ENCODE data around the gene APOC3. TPM values are rescaled to one million over a fixed set of nuclear protein-coding genes. Genes with fewer than 3 reads are reported as not detected.

The APOC3 gene
- total and polyA plus RNA-seq, 10 of the 15 experiments (the other 5 are each of a cell fraction or from before 2014, with no cell fraction given) = 1.9 TPM; not detected in 9

DNA sequence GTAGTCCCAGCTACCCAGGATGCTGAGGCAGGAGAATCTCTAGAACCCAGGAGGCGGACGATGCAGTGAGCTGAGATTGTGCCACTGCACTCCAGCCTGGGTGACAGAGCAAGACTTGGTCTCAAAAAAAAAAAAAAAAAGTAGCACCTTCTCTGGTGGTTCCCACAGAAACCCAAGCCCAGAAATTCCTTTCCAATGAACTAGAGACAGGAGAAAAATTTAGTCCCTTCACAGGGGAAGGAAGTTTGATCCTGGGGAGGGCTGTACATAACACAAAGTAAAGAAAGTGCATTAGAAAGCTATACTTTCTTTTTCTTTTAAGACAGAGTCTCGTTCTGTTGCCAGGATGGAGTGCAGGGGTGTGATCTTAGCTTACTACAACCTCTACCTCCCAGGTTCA, 33.2 kb downstream of the APOC3 start (continued):
- TF ChIP-seq ZSCAN29 (IDR thresholded peaks at IDR 0.05) = no peak
- TF ChIP-seq, protein P1, sequence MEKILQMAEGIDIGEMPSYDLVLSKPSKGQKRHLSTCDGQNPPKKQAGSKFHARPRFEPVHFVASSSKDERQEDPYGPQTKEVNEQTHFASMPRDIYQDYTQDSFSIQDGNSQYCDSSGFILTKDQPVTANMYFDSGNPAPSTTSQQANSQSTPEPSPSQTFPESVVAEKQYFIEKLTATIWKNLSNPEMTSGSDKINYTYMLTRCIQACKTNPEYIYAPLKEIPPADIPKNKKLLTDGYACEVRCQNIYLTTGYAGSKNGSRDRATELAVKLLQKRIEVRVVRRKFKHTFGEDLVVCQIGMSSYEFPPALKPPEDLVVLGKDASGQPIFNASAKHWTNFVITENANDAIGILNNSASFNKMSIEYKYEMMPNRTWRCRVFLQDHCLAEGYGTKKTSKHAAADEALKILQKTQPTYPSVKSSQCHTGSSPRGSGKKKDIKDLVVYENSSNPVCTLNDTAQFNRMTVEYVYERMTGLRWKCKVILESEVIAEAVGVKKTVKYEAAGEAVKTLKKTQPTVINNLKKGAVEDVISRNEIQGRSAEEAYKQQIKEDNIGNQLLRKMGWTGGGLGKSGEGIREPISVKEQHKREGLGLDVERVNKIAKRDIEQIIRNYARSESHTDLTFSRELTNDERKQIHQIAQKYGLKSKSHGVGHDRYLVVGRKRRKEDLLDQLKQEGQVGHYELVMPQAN (conservative IDR thresholded peaks at IDR 0.05) = no peak
- no peak for TF ChIP-seq EGR1 (IDR thresholded peaks at IDR 0.05; ENCODE audit: borderline replicate concordance in 1 of 2, low read depth in 2 of 2, low read length in 2 of 2)

DNA sequence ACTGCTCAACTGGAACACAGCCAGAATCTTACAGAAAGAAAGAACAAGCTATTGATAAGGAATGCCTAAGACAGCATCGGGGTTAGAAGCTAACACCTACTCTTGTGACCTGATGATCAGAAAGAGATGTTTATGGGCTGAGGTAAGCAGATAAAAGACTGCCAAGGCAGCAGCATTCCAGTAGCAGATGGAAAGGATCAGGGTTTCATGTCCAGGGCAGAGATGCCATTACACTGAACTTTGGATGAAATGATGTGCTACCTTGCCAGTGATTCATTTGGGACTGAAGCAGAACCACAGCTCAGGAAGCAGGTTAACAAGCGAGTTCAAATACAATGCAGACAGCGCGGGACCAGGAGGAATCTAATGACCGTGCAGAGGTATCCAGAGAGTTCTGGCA, 34.8 kb downstream of the APOC3 start:
- no TSS peak for BruUV-seq (replicated peaks)
- FAIRE-seq (no peak), ATAC-seq (no peak), DNase-seq (ENCODE audit: low read depth, low spot score) (no peak)
- H3K9ac ChIP-seq (ENCODE audit: control insufficient read depth, insufficient read depth, low read length) = no peak overlapping the region
- H3K4me1 ChIP-seq (ENCODE audit: control insufficient read depth, insufficient read depth, low read length) = no peaks in the 10 kb centered on the region
- H3K9me3 ChIP-seq (replicated peaks; ENCODE audit: control insufficient read depth, insufficient read depth, low read length) = no peaks in the 10 kb centered on the region
- H3K36me3 ChIP-seq (ENCODE audit: control insufficient read depth in 2 of 2, insufficient read depth in 2 of 2, low read length in 1 of 2) = peaks cover 3 to 16% of the 10 kb centered on the region in 2 experiments
- no peak overlapping the region for H2AFZ ChIP-seq (ENCODE audit: control insufficient read depth, low read depth, low read length)
- in situ Hi-C loops (cut with MboI) (no loop called here), intact Hi-C loops (cut with micrococcal nuclease; ENCODE audit: unreplicated experiment) (no loop called here)
- SMC1A ChIA-PET (ENCODE audit: uncharacterized antibody, unreplicated experiment) = interaction anchor here (0.8 to 1.3 kb wide), 2 partner anchors 10 to 11 kb away, joined by 3 read pairs; no protein-coding TSS in a partner anchor
- RAD21 ChIA-PET (ENCODE audit: unreplicated experiment) = interaction anchor here (2.2 kb wide), 1 partner anchor 11 kb away, joined by 4 read pairs; no protein-coding TSS in a partner anchor
- no peaks in the 10 kb centered on the region for H4K20me1 ChIP-seq (ENCODE audit: control insufficient read depth, insufficient read depth)
- no peak overlapping the region for H3K4me2 ChIP-seq (ENCODE audit: control insufficient read depth, insufficient read depth)
- POLR2A ChIA-PET = interaction anchor here (2.0 kb wide), 1 partner anchor 11 kb away, joined by 7 read pairs; no protein-coding TSS in a partner anchor
- CTCF ChIA-PET = interaction anchor here (1.0 kb wide), 1 partner anchor 46 kb away, joined by 3 read pairs; no protein-coding TSS in a partner anchor
- WGBS (ENCODE audit: insufficient coverage, insufficient replicate concordance, low lambda C conversion rate, missing lambda C conversion rate) = 97% methylated on average over 5 of the region's 5 CpGs
- H3K79me2 ChIP-seq (ENCODE audit: control insufficient read depth, insufficient read depth, low read length) = no peaks in the 10 kb centered on the region
- H3K27me3 ChIP-seq (replicated peaks in 1 of 2; ENCODE audit: control insufficient read depth in 2 of 2, insufficient read depth in 2 of 2, low read length in 1 of 2) = no peaks in the 10 kb centered on the region
- H3K4me3 ChIP-seq = no peak overlapping the region
- no peak overlapping the region for H3K27ac ChIP-seq (ENCODE audit: control insufficient read depth, insufficient read depth)
- TF ChIP-seq EP300 (IDR thresholded peaks at IDR 0.05; ENCODE audit: borderline replicate concordance in 1 of 2, control insufficient read depth in 1 of 2, low read depth in 2 of 2, low read length in 2 of 2) (no peak), POLR2AphosphoS5 (IDR thresholded peaks at IDR 0.05; ENCODE audit: low read length) (no peak), NR2C1 (IDR thresholded peaks at IDR 0.05) (no peak), NFYB (IDR thresholded peaks at IDR 0.05; ENCODE audit: insufficient read depth, low read depth, low read length) (no peak), RBBP5 (conservative IDR thresholded peaks at IDR 0.05) (no peak), BACH1 (IDR thresholded peaks at IDR 0.05; ENCODE audit: borderline replicate concordance) (no peak), SP1 (IDR thresholded peaks at IDR 0.05; ENCODE audit: low read depth, low read length) (no peak), CBFB (IDR thresholded peaks at IDR 0.05; ENCODE audit: low read depth) (no peak), CHD2 (IDR thresholded peaks at IDR 0.05; ENCODE audit: borderline replicate concordance, low read depth, low read length) (no peak), TARDBP (IDR thresholded peaks at IDR 0.05; ENCODE audit: borderline replicate concordance) (no peak), ESRRA (IDR thresholded peaks at IDR 0.05; ENCODE audit: low read length) (no peak)
- TF ChIP-seq, protein P2, sequence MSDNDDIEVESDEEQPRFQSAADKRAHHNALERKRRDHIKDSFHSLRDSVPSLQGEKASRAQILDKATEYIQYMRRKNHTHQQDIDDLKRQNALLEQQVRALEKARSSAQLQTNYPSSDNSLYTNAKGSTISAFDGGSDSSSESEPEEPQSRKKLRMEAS (IDR thresholded peaks at IDR 0.05; ENCODE audit: low read depth, low read length) = no peak
- TF ChIP-seq, protein P3, sequence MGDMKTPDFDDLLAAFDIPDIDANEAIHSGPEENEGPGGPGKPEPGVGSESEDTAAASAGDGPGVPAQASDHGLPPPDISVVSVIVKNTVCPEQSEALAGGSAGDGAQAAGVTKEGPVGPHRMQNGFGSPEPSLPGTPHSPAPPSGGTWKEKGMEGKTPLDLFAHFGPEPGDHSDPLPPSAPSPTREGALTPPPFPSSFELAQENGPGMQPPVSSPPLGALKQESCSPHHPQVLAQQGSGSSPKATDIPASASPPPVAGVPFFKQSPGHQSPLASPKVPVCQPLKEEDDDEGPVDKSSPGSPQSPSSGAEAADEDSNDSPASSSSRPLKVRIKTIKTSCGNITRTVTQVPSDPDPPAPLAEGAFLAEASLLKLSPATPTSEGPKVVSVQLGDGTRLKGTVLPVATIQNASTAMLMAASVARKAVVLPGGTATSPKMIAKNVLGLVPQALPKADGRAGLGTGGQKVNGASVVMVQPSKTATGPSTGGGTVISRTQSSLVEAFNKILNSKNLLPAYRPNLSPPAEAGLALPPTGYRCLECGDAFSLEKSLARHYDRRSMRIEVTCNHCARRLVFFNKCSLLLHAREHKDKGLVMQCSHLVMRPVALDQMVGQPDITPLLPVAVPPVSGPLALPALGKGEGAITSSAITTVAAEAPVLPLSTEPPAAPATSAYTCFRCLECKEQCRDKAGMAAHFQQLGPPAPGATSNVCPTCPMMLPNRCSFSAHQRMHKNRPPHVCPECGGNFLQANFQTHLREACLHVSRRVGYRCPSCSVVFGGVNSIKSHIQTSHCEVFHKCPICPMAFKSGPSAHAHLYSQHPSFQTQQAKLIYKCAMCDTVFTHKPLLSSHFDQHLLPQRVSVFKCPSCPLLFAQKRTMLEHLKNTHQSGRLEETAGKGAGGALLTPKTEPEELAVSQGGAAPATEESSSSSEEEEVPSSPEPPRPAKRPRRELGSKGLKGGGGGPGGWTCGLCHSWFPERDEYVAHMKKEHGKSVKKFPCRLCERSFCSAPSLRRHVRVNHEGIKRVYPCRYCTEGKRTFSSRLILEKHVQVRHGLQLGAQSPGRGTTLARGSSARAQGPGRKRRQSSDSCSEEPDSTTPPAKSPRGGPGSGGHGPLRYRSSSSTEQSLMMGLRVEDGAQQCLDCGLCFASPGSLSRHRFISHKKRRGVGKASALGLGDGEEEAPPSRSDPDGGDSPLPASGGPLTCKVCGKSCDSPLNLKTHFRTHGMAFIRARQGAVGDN (IDR thresholded peaks at IDR 0.05) = no peak
- TF ChIP-seq, protein P4, sequence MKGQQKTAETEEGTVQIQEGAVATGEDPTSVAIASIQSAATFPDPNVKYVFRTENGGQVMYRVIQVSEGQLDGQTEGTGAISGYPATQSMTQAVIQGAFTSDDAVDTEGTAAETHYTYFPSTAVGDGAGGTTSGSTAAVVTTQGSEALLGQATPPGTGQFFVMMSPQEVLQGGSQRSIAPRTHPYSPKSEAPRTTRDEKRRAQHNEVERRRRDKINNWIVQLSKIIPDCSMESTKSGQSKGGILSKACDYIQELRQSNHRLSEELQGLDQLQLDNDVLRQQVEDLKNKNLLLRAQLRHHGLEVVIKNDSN (IDR thresholded peaks at IDR 0.05; ENCODE audit: borderline replicate concordance, extremely low read length, insufficient read depth, low read depth, low read length) = no peak
